Spinal cord (tissue), 10 donors: ENCODE results near the gene NAA16. TPM values are rescaled to one million over a fixed set of nuclear protein-coding genes. Genes with fewer than 3 reads are reported as not detected.
A peak's percentile ranks its signal among the peaks of the same experiment; 100 is the strongest.
"Not testable (repeated sequence)": the region's sequence is repeated elsewhere in the genome, so short reads cannot be mapped to it uniquely, and the experiment has no call there.

Experiments
- DNase-seq, 6 donors: peaks; one replicate each; pipeline versions ENCODE4 v3.0.0 to v3.0.0-alpha.2; 2013 to 2015; ENCODE audit warnings: low spot score in 6 of 6, low read depth in 4 of 6
- H3K27ac ChIP-seq: one replicate; pipeline ENCODE4 v1.5.1; 2013; ENCODE audit warnings: low read depth, low read length, control low read depth
- H3K27me3 ChIP-seq: one replicate; pipeline ENCODE4 v1.6.1; 2013; ENCODE audit warnings: low read length; ENCODE audit not compliant: control insufficient read depth, insufficient read depth
- H3K36me3 ChIP-seq: one replicate; pipeline ENCODE4 v1.6.1; 2013; ENCODE audit warnings: low read length; ENCODE audit not compliant: control insufficient read depth, insufficient read depth
- H3K4me1 ChIP-seq: one replicate; pipeline ENCODE4 v1.6.1; 2013; ENCODE audit warnings: low read length; ENCODE audit not compliant: control insufficient read depth, insufficient read depth
- H3K4me3 ChIP-seq: one replicate; pipeline ENCODE4 v1.5.1; 2013; ENCODE audit warnings: low read depth, low read length, control low read depth
- H3K9me3 ChIP-seq: one replicate; pipeline ENCODE4 v1.6.1; 2013; ENCODE audit warnings: low read length; ENCODE audit not compliant: control insufficient read depth, insufficient read depth
- WGBS: methylation state at CpG from one replicate; pipeline ENCODE4 v1.1.5; 2013; ENCODE audit warnings: missing lambda C conversion rate; ENCODE audit not compliant: insufficient coverage; 5-methylcytosine and 5-hydroxymethylcytosine counted together
- polyA plus RNA-seq, 2 donors: library from polyadenylated mRNA; unstranded; fragments of 120-200 nt; gene quantifications; one replicate each; pipeline ENCODE4 v1.2.1, GENCODE V29; 2013; ENCODE audit not compliant: insufficient read length in 2 of 2
- total RNA-seq, 2 donors: library from RNA; depleted of rRNA in 1 of 2; stranded (reverse); fragments of 120-200 nt in 1 of 2; fragments of >200 nt in 1 of 2; gene quantifications; one replicate each; pipeline versions ENCODE4 v1.2.3 to v1.2.4, GENCODE V29; 2013 to 2014
- donor health status: healthy.

NAA16 gene
- total and polyA plus RNA-seq, 4 donors: 22.8 to 36.1 (median 29.3) TPM

DNA sequence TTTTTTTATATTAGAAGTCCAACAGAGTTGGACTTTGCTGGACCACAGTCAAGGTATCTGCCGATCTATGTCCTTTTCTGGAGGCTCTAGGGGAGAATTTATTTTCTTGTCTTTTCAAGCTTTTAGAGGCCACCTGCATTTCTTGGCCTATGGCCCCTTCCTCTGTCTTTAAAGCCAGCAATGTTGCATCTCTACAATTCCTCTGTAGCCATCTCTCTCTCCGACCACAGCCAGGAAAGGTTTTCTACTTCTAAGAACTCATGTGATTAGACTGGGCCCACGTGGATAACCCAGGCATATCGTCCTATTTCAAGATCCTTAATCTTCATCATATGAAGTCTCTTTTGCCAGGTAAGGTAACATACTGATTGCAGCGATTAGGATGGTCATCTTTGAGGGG lies 102.8 kb downstream of the NAA16 start:
- no CpG with 5 or more reads among the region's 5 CpGs for WGBS
- no peaks in the 10 kb centered on the region for H3K36me3 ChIP-seq
- no peak overlapping the region for H3K4me3 ChIP-seq
- DNase-seq: no peak
- H3K9me3 ChIP-seq: no peaks in the 10 kb centered on the region
- no peaks in the 10 kb centered on the region for H3K27me3 ChIP-seq
- H3K4me1 ChIP-seq: no peaks in the 10 kb centered on the region
- no peak overlapping the region for H3K27ac ChIP-seq

GRCh38 chr13:41416276-41416675 lies 105.2 kb downstream of the NAA16 start:
- no peak for DNase-seq
- no peaks in the 10 kb centered on the region for H3K9me3 ChIP-seq
- H3K27ac ChIP-seq: no peak overlapping the region
- H3K36me3 ChIP-seq: no peaks in the 10 kb centered on the region
- H3K4me3 ChIP-seq: no peak overlapping the region
- H3K27me3 ChIP-seq: no peaks in the 10 kb centered on the region
- no peaks in the 10 kb centered on the region for H3K4me1 ChIP-seq
- no CpG with 5 or more reads among the region's 3 CpGs for WGBS

DNA sequence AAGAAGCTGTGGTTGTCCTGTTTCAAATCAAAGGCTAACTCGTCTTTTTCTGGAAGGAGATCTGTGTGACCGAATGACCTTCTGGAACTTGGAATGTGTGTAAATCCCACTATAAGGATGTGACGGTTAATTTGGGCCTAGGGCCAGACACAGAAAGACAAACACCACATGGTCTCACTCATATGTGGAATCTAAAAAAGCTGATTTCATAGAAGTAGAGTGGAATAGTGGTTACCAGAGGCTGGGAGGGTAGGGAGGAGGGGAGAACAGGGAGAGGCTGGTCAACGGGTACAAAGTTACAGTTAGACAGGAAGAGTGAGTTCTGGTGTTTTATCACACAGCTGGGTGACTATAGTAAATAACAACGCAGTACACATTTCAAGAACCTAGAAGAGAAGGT lies 107.0 kb downstream of the NAA16 start:
- no CpG with 5 or more reads among the region's 5 CpGs for WGBS
- Histone ChIP-seq H3K36me3 (no peaks in the 10 kb centered on the region), H3K4me3 (no peak overlapping the region), H3K27ac (no peak overlapping the region), H3K9me3 (no peaks in the 10 kb centered on the region), H3K4me1 (peaks cover 3% of the 10 kb centered on the region), H3K27me3 (no peaks in the 10 kb centered on the region)
- no peak for DNase-seq

GRCh38 chr13:41418731-41419130 lies 107.7 kb downstream of the NAA16 start:
- no peaks in the 10 kb centered on the region for H3K36me3 ChIP-seq
- WGBS: 67% methylated on average over 2 of the region's 2 CpGs
- DNase-seq: peak in 1 of 6 donors; percentile 58
- H3K27me3 ChIP-seq: no peaks in the 10 kb centered on the region
- peaks cover 3% of the 10 kb centered on the region for H3K4me1 ChIP-seq
- no peaks in the 10 kb centered on the region for H3K9me3 ChIP-seq
- H3K27ac ChIP-seq: no peak overlapping the region
- no peak overlapping the region for H3K4me3 ChIP-seq

- Histone ChIP-seq H3K9me3 (no peaks in the 10 kb centered on the region), H3K27ac (no peak overlapping the region), H3K4me1 (peaks cover 3% of the 10 kb centered on the region), H3K27me3 (no peaks in the 10 kb centered on the region), H3K4me3 (no peak overlapping the region), H3K36me3 (no peaks in the 10 kb centered on the region)
- WGBS: no CpG with 5 or more reads among the region's 1 CpG
- peak in 1 of 6 donors; percentile 75 for DNase-seq
These were observed 108.1 kb downstream of the NAA16 start for GRCh38 chr13:41419206-41419605.

DNA sequence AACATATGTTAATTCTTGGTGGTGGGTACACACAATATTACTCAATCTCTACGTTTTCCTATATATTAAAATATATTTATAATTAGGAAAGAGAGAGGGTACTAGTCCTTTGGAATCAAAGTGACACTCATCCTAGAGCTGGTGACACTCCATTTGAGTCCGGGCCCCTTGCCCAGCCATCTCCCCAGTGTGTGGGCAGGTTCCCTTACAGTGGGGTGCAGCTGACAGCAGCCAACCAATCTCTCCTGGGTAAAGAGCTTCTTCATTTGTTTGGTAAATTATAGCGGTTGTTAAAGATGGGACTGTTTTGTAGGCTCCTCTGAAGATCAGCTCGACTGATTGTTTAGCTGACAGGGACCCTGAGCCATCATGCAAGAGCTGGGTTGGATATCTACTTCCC lies 109.1 kb downstream of the NAA16 start:
- Histone ChIP-seq H3K27me3 (no peaks in the 10 kb centered on the region), H3K4me3 (no peak overlapping the region), H3K36me3 (no peaks in the 10 kb centered on the region), H3K27ac (no peak overlapping the region), H3K4me1 (peaks cover 3% of the 10 kb centered on the region), H3K9me3 (no peaks in the 10 kb centered on the region)
- no peak for DNase-seq
- 75% methylated on average over 2 of the region's 4 CpGs for WGBS

GRCh38 chr13:41421330-41421729 lies 110.3 kb downstream of the NAA16 start:
- not testable (repeated sequence) for H3K4me1 ChIP-seq, H3K36me3 ChIP-seq, DNase-seq, H3K27ac ChIP-seq, H3K9me3 ChIP-seq, H3K4me3 ChIP-seq, H3K27me3 ChIP-seq
- WGBS: 40% methylated on average over 1 of the region's 6 CpGs

- H3K4me1 ChIP-seq, H3K36me3 ChIP-seq, H3K9me3 ChIP-seq, H3K27ac ChIP-seq, DNase-seq, H3K4me3 ChIP-seq, H3K27me3 ChIP-seq: not testable (repeated sequence)
- 72% methylated on average over 7 of the region's 7 CpGs for whole genome bisulfite sequencing
These were observed 110.9 kb downstream of the NAA16 start for GRCh38 chr13:41421983-41422382.

DNA sequence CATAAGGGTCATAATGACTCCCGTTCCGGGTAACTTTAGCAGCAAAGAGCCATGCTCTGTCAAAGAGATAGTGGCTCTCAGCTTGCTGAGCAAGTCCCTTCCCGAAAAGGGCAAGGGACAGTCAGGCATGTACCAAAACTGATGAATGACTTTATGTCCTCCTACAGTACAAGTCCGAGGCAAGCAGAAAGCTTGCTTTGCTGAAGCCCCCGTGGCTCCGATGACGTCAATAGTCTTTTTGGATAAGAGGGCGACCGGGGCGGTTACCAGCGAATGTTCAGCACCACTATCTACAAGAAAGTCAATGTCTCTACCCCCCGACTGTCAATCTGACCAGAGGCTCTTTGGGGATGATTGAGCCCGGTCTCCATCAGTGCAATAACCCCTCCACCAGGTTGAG lies 112.2 kb downstream of the NAA16 start:
- not testable (repeated sequence) for H3K4me1 ChIP-seq, H3K9me3 ChIP-seq, H3K27me3 ChIP-seq, H3K4me3 ChIP-seq, H3K27ac ChIP-seq, DNase-seq, H3K36me3 ChIP-seq
- 94% methylated on average over 10 of the region's 13 CpGs for WGBS

DNA sequence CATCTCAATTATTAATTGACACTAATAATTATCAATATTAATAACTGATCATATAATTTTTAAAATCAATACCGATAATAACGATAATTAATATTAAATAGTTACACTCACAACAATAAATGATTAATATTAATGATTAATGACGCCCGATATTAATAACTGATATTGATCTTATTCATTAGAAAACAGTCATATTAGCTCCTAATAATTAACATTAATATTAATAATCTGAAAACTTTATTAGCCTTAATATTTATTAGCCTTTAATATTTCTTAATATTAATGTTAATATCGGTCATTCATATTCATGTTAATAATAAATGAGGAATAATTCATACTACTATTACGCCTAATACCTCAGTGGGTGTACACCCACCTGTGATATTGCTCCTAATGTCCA lies 113.6 kb downstream of the NAA16 start:
- H3K27ac ChIP-seq, H3K9me3 ChIP-seq, H3K4me1 ChIP-seq, DNase-seq, H3K4me3 ChIP-seq, H3K27me3 ChIP-seq, H3K36me3 ChIP-seq: not testable (repeated sequence)
- no CpG with 5 or more reads among the region's 6 CpGs for WGBS
